Measurements from ENCODE around the gene CTNNA3.

Gene CTNNA3

GRCh38 chr10:67072654-67073053 lies 623.3 kb downstream of the CTNNA3 start:
- in situ Hi-C loops (cut with HindIII; ENCODE audit: low sequenced_read_pairs), result loop anchor here (25.0 kb wide), 1 partner anchor 90 kb away; no protein-coding TSS in a partner anchor

GRCh38 chr10:67050415-67050814 lies 645.6 kb downstream of the CTNNA3 start:
- in situ Hi-C loops (cut with HindIII; ENCODE audit: low sequenced_read_pairs), result loop anchor here (25.0 kb wide), 1 partner anchor 112 kb away; no protein-coding TSS in a partner anchor

- in situ Hi-C loops (cut with HindIII; ENCODE audit: low sequenced_read_pairs), result loop anchor here (25.0 kb wide), 1 partner anchor 112 kb away; no protein-coding TSS in a partner anchor
Observed at GRCh38 chr10:67049988-67050387, 646.0 kb downstream of the CTNNA3 start.

- in situ Hi-C loops (cut with HindIII; ENCODE audit: low sequenced_read_pairs), result no loop called here
Observed at GRCh38 chr10:67046507-67046906, 649.5 kb downstream of the CTNNA3 start.

- in situ Hi-C loops (cut with HindIII; ENCODE audit: low sequenced_read_pairs), result no loop called here
Observed at GRCh38 chr10:67045404-67045803, 650.6 kb downstream of the CTNNA3 start.

- in situ Hi-C loops (cut with HindIII; ENCODE audit: low sequenced_read_pairs), result no loop called here
Observed at GRCh38 chr10:67043041-67043440, 653.0 kb downstream of the CTNNA3 start.

GRCh38 chr10:67036808-67037207 lies 659.2 kb downstream of the CTNNA3 start:
- in situ Hi-C loops (cut with HindIII; ENCODE audit: low sequenced_read_pairs), result no loop called here

GRCh38 chr10:67033878-67034277 lies 662.1 kb downstream of the CTNNA3 start:
- in situ Hi-C loops (cut with HindIII; ENCODE audit: low sequenced_read_pairs), result no loop called here

GRCh38 chr10:67022099-67022498 lies 673.9 kb downstream of the CTNNA3 start:
- in situ Hi-C loops (cut with HindIII; ENCODE audit: low sequenced_read_pairs), result no loop called here

- in situ Hi-C loops (cut with HindIII; ENCODE audit: low sequenced_read_pairs), result no loop called here
Observed at GRCh38 chr10:67017218-67017617, 678.8 kb downstream of the CTNNA3 start.

- in situ Hi-C loops (cut with HindIII; ENCODE audit: low sequenced_read_pairs), result no loop called here
Observed at GRCh38 chr10:67015225-67015624, 680.8 kb downstream of the CTNNA3 start.

GRCh38 chr10:67011981-67012380 lies 684.0 kb downstream of the CTNNA3 start:
- in situ Hi-C loops (cut with HindIII; ENCODE audit: low sequenced_read_pairs), result no loop called here

- in situ Hi-C loops (cut with HindIII; ENCODE audit: low sequenced_read_pairs), result no loop called here
Observed at GRCh38 chr10:67011480-67011879, 684.5 kb downstream of the CTNNA3 start.

- in situ Hi-C loops (cut with HindIII; ENCODE audit: low sequenced_read_pairs), result no loop called here
Observed at GRCh38 chr10:67005981-67006380, 690.0 kb downstream of the CTNNA3 start.

- in situ Hi-C loops (cut with HindIII; ENCODE audit: low sequenced_read_pairs), result no loop called here
Observed at GRCh38 chr10:67004690-67005089, 691.3 kb downstream of the CTNNA3 start.

GRCh38 chr10:66999762-67000545 lies 696.0 kb downstream of the CTNNA3 start:
- in situ Hi-C loops (cut with HindIII; ENCODE audit: low sequenced_read_pairs), result no loop called here

GRCh38 chr10:66996996-66997395 lies 699.0 kb downstream of the CTNNA3 start:
- in situ Hi-C loops (cut with HindIII; ENCODE audit: low sequenced_read_pairs), result no loop called here

GRCh38 chr10:66990143-66990830 lies 705.7 kb downstream of the CTNNA3 start:
- in situ Hi-C loops (cut with HindIII; ENCODE audit: low sequenced_read_pairs), result no loop called here

GRCh38 chr10:66983475-66983818 lies 712.5 kb downstream of the CTNNA3 start:
- in situ Hi-C loops (cut with HindIII; ENCODE audit: low sequenced_read_pairs), result no loop called here

- in situ Hi-C loops (cut with HindIII; ENCODE audit: low sequenced_read_pairs), result no loop called here
Observed at GRCh38 chr10:66982792-66983474, 713.1 kb downstream of the CTNNA3 start.

GRCh38 chr10:66982053-66982420 lies 714.0 kb downstream of the CTNNA3 start:
- in situ Hi-C loops (cut with HindIII; ENCODE audit: low sequenced_read_pairs), result no loop called here
